SU-DHL-6 (cell line): Measurements from ENCODE around the gene LLGL2.

Source experiments
- H2AFZ ChIP-seq: fragments of 200-600 bp; sonication (generic); 2 replicates; pipeline ENCODE4 v1.6.1; 2014; ENCODE audit warnings: low read depth, mild to moderate bottlenecking, moderate library complexity, mixed read lengths, antibody characterized with exemption, low read length; ENCODE audit not compliant: severe bottlenecking
- H3F3A ChIP-seq: fragments of 200-600 bp; shearing (Covaris generic); 2 replicates; pipeline ENCODE4 v1.6.0; 2016; ENCODE audit warnings: antibody characterized with exemption, mild to moderate bottlenecking; ENCODE audit not compliant: insufficient read depth
- H3K27ac ChIP-seq: fragments of 200-600 bp; sonication (generic); 2 replicates; pipeline ENCODE4 v1.5.1; 2016; ENCODE audit warnings: low read depth, mild to moderate bottlenecking, low read length, moderate library complexity, mixed read lengths
- H3K27me3 ChIP-seq: fragments of 200-600 bp; sonication (generic), shearing (Covaris generic); 2 replicates; pipeline ENCODE4 v1.6.0; 2014; ENCODE audit warnings: mild to moderate bottlenecking, low read length
- H3K36me3 ChIP-seq: fragments of 200-600 bp; sonication (generic); 2 replicates; pipeline ENCODE4 v1.6.1; 2014; ENCODE audit warnings: mild to moderate bottlenecking, low read length, mixed read lengths
- H3K4me2 ChIP-seq: fragments of 300-600, 200-600 bp; shearing (Covaris generic), sonication (generic); 2 replicates; pipeline ENCODE4 v1.6.0; 2014; ENCODE audit warnings: low read length, low read depth, mild to moderate bottlenecking; ENCODE audit not compliant: poor library complexity, severe bottlenecking
- H3K4me3 ChIP-seq: fragments of 200-600 bp; sonication (generic); 2 replicates; pipeline ENCODE4 v1.5.1; 2014; ENCODE audit warnings: antibody characterized with exemption, low read length, mild to moderate bottlenecking, mixed read lengths; ENCODE audit not compliant: insufficient read depth, poor library complexity, severe bottlenecking
- H3K79me2 ChIP-seq: fragments of 200-600 bp; sonication (generic); 2 replicates; pipeline ENCODE4 v1.6.1; 2014; ENCODE audit warnings: mild to moderate bottlenecking, low read length, moderate library complexity; ENCODE audit not compliant: insufficient read depth
- H3K9ac ChIP-seq: fragments of 200-600 bp; sonication (generic); 2 replicates; pipeline ENCODE4 v1.7.0; 2014; ENCODE audit warnings: mild to moderate bottlenecking, low read length
- H3K9me2 ChIP-seq: fragments of 200-600 bp; sonication (generic); replicated peaks from 2 replicates; pipeline ENCODE4 v1.6.1; 2014; ENCODE audit warnings: low read length; ENCODE audit not compliant: insufficient read depth
- H3K9me3 ChIP-seq: fragments of 200-600 bp; sonication (generic); 2 replicates; pipeline ENCODE4 v1.6.1; 2014; ENCODE audit warnings: low read length, mixed read lengths; ENCODE audit not compliant: insufficient read depth
- H4K20me1 ChIP-seq: fragments of 200-600 bp; sonication (generic); 2 replicates; pipeline ENCODE4 v1.6.1; 2014; ENCODE audit warnings: low read depth, mild to moderate bottlenecking, antibody characterized with exemption, low read length, moderate library complexity, mixed read lengths
- CTCF ChIP-seq: fragments of 200-600 bp; sonication (generic); IDR thresholded peaks from one replicate; pipeline ENCODE4 v1.5.1; 2017; ENCODE audit warnings: antibody characterized with exemption, mild to moderate bottlenecking, low read length, moderate library complexity; ENCODE audit not compliant: insufficient read depth, poor library complexity, severe bottlenecking
- EZH2phosphoT487 ChIP-seq: fragments of 200-600 bp; sonication (generic), shearing (Covaris generic); conservative IDR thresholded peaks from 2 replicates; pipeline ENCODE4 v1.6.1; 2018; ENCODE audit warnings: mild to moderate bottlenecking, antibody characterized with exemption, low read length, moderate library complexity, mixed read lengths

Gene LLGL2

GRCh38 chr17:75511610-75512575 lies 13.6 kb upstream of the LLGL2 start:
- TF ChIP-seq EZH2phosphoT487 (no peak), CTCF (no peak)
- Histone ChIP-seq H3K4me3 (no peak overlapping the region), H3K27me3 (no peaks in the 10 kb centered on the region), H3K27ac (no peak overlapping the region), H3K9me2 (no peaks in the 10 kb centered on the region), H3K79me2 (no peaks in the 10 kb centered on the region), H3F3A (no peaks in the 10 kb centered on the region), H3K36me3 (no peaks in the 10 kb centered on the region), H3K4me2 (no peak overlapping the region), H2AFZ (no peak overlapping the region), H4K20me1 (no peaks in the 10 kb centered on the region), H3K9me3 (no peaks in the 10 kb centered on the region), H3K9ac (no peak overlapping the region)

GRCh38 chr17:75512926-75513640 lies 12.4 kb upstream of the LLGL2 start:
- H3K27me3 ChIP-seq: no peaks in the 10 kb centered on the region
- no peak for TF ChIP-seq EZH2phosphoT487
- H3K27ac ChIP-seq: no peak overlapping the region
- H3K4me3 ChIP-seq: no peak overlapping the region
- no peaks in the 10 kb centered on the region for H3K36me3 ChIP-seq
- H3K9me2 ChIP-seq: no peaks in the 10 kb centered on the region
- no peaks in the 10 kb centered on the region for H4K20me1 ChIP-seq
- H3K9ac ChIP-seq: no peak overlapping the region
- no peak overlapping the region for H3K4me2 ChIP-seq
- no peaks in the 10 kb centered on the region for H3K9me3 ChIP-seq
- no peaks in the 10 kb centered on the region; the same call in 1 of the 2 replicates for H3K79me2 ChIP-seq
- 0 out of 2 replicates have a peak, but pooled peaks cover 3% of the 10 kb centered on the region for H3F3A ChIP-seq
- no peak overlapping the region for H2AFZ ChIP-seq

GRCh38 chr17:75513641-75514000 lies 11.9 kb upstream of the LLGL2 start:
- Histone ChIP-seq H3K79me2 (no peaks in the 10 kb centered on the region; the same call in 1 of the 2 replicates), H4K20me1 (no peaks in the 10 kb centered on the region), H3K9ac (no peak overlapping the region), H3K9me2 (no peaks in the 10 kb centered on the region), H3K9me3 (no peaks in the 10 kb centered on the region), H3K4me2 (no peak overlapping the region), H3F3A (0 out of 2 replicates have a peak, but pooled peaks cover 8% of the 10 kb centered on the region), H3K27me3 (no peaks in the 10 kb centered on the region), H3K27ac (no peak overlapping the region), H2AFZ (no peak overlapping the region), H3K36me3 (no peaks in the 10 kb centered on the region), H3K4me3 (no peak overlapping the region)
- TF ChIP-seq EZH2phosphoT487 (no peak), CTCF (no peak)
